Measurements from ENCODE around the gene ZMYND8.
A peak's percentile ranks its signal among the peaks of the same experiment; 100 is the strongest.
"Not testable (repeated sequence)": the region's sequence is repeated elsewhere in the genome, so short reads cannot be mapped to it uniquely, and the experiment has no call there.

Gene ZMYND8

DNA sequence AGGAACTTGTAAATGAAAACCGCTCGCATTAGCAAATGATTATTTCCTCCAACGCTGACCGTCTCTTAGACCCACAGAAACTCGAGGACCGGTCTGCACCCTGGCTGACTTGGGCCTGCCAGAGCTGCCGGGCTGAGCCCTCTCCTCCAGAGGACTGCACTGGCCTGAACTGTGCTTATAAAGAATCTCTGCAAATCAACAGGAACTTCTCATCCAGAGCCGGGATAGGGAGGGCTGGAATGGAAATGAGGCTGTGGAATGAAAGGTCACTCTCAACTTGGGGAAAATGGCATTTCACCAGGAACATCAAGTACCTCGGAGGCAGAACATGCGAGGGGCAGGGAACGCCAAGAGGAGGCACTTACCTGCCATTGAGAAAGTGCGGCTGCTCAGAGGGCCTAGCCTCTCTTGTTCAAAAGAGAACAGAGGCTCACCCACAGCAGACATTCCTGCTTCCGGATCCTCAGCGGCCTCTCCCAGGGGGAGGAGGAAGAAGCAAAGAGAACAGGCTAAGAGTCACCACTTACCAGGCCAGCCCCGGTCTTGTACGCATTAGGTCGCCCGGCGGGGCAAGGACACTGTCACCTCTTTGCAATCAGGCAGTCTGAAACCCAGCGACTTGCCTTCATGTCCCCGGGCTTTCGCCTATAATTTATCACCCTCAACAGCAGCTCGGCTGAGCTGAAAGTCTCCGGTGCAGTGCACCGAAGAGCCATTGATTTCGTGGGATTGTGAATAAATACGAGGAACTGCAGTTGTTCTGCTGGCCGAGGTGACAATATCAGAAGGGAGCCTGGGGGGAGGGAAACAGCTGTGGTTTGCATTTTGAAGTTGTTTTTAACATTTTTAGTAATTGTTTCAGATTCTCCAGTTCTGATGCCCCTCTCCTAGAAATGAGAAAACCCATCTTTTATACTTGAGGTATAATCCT, 37.6 kb downstream of the ZMYND8 start:
- Mint-ChIP-seq H3K9me3 (no peaks in the 10 kb centered on the region), H3K4me3 (peak overlapping the region; percentile 59), H3K4me1 (ENCODE audit: low read depth) (peaks cover 50% of the 10 kb centered on the region), H3K27me3 (ENCODE audit: low read depth) (no peaks in the 10 kb centered on the region), H3K27ac (peak overlapping the region; percentile 91), H3K36me3 (ENCODE audit: low read depth) (peaks cover 12% of the 10 kb centered on the region)

DNA sequence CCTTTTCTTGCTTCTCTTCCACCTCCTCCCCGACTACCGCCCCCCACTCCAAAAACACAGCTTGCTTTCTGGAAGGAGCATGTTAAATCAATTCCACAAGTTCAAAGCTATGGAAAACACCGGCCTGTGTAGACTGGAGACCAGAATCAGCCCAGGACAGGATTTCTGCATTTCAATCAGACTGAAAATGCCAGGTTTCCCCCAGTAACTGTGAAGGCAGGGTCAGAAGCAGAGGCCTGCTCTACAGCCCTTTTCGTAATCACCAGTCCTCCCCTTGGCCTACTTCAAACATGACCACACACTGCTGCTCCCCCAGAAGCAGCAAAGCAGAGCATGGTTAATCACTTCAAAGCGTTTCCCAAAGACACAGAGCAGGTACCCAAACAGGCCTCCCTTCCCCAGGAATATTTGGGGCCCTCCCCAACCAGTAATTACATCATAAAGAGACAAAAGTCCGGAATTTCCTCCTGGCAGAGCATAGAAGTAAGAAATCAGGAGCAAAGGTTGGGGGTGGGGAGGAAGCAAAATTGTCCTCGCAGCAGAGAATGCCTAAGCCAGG, 38.4 kb downstream of the ZMYND8 start:
- Mint-ChIP-seq H3K27me3 (ENCODE audit: low read depth) (no peaks in the 10 kb centered on the region), H3K4me1 (ENCODE audit: low read depth) (peaks cover 47% of the 10 kb centered on the region), H3K4me3 (peak overlapping the region; percentile 64), H3K36me3 (ENCODE audit: low read depth) (peaks cover 12% of the 10 kb centered on the region), H3K27ac (peak overlapping the region; percentile 91), H3K9me3 (no peaks in the 10 kb centered on the region)

DNA sequence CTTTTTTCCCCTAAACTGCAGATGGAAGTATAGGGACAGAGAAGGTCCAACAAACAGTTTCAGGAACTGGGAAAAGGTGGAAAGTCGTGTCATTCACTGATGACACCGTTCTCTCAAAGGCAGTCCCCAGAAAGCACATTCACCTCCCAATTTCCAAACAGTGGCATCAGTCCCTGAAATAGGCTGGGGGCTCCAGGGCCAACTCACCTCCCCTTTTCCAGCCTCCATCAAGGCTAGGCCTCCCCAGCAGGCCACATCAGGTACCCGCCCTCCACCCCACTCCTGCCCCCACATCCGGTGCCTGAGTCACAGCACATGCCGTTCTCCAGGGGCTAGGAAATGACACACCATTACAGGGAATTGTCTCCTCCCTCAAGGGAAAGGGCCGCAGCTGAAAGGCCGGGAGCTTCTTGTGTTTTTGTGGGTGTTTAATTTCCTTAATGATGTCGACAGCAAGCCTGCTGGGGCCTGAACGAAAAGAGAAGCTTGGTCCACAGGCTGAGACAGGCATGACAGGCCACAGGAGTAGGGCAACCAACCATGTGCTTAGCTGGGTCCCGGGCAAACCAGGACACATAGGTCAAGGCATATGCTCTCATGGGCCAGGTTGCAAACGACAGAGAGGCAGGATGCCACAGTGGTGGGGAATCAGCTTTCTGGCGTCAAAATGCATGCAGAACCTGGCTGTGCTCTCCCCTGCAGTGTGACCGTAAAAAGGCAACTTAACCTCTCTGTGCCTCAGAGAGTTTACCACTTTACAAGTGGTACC, 39.2 kb downstream of the ZMYND8 start:
- Mint-ChIP-seq H3K4me3 (peak overlapping the region; percentile 64), H3K27me3 (ENCODE audit: low read depth) (no peaks in the 10 kb centered on the region), H3K27ac (peak overlapping the region; percentile 91)

DNA sequence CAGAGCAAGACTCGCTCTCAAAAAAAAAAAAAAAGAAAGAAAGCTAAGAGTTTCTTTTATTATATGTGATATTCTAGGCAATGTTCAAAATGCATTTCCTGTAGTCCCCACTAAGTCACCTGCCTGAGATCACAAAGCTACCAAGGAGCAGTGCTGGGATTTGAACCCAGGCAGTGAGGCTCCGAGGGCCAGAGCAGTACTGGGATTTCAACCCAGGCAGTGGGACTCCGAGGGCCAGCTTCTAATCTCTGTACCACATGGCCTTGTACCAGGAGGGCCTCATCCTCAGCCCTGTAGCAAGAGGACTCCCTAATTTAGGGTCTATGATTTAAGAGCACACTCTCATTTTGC, 39.7 kb downstream of the ZMYND8 start:
- H3K4me1 Mint-ChIP-seq (ENCODE audit: low read depth) = peaks cover 51% of the 10 kb centered on the region
- H3K36me3 Mint-ChIP-seq (ENCODE audit: low read depth) = peaks cover 15% of the 10 kb centered on the region
- peak overlapping the region; percentile 37 for H3K4me3 Mint-ChIP-seq
- H3K9me3 Mint-ChIP-seq = no peaks in the 10 kb centered on the region
- H3K27me3 Mint-ChIP-seq (ENCODE audit: low read depth) = no peaks in the 10 kb centered on the region
- H3K27ac Mint-ChIP-seq = peak overlapping the region; percentile 91

More for the DNA sequence above, 39.2 kb downstream of the ZMYND8 start:
- H3K4me1 Mint-ChIP-seq (ENCODE audit: low read depth) = peaks cover 49% of the 10 kb centered on the region
- no peaks in the 10 kb centered on the region for H3K9me3 Mint-ChIP-seq
- H3K36me3 Mint-ChIP-seq (ENCODE audit: low read depth) = peaks cover 15% of the 10 kb centered on the region

DNA sequence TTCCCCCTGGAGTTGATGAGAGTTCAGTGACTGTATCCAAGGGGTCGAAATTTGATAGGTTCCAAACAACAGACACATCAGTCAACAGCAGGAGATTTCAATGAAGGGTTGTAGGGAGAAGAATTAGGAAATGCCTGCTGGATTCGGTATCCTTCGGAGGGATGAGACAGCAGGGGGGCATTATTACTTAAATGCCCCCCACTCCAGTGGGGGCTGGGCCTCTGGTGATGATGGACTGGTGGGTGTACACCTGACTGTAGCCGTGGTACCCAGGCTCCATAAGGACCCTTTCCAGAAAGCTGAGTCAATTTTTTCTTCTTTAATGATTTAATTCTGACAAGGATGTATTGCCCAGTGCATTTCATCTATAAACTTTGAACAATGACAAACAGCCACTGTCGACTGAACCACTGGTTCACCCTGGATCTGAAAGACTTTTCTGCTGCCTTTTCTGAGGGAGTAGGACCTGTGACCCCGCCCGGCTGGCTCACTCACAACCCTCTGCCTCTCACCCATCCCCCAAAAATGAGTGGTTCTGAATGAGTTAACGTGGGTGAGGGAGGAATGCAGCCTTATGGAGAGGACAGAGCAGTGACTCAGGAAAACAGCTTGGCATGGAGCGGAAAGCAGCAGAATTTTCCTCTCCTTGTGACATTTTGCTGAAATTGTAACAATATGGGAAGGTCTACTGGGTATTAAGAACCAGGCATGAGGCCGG, 41.0 kb downstream of the ZMYND8 start:
- Mint-ChIP-seq H3K4me3 (no peak overlapping the region), H3K9me3 (no peaks in the 10 kb centered on the region), H3K36me3 (ENCODE audit: low read depth) (peaks cover 21% of the 10 kb centered on the region), H3K4me1 (ENCODE audit: low read depth) (peaks cover 51% of the 10 kb centered on the region), H3K27me3 (ENCODE audit: low read depth) (no peaks in the 10 kb centered on the region), H3K27ac (peak overlapping the region; percentile 55)

DNA sequence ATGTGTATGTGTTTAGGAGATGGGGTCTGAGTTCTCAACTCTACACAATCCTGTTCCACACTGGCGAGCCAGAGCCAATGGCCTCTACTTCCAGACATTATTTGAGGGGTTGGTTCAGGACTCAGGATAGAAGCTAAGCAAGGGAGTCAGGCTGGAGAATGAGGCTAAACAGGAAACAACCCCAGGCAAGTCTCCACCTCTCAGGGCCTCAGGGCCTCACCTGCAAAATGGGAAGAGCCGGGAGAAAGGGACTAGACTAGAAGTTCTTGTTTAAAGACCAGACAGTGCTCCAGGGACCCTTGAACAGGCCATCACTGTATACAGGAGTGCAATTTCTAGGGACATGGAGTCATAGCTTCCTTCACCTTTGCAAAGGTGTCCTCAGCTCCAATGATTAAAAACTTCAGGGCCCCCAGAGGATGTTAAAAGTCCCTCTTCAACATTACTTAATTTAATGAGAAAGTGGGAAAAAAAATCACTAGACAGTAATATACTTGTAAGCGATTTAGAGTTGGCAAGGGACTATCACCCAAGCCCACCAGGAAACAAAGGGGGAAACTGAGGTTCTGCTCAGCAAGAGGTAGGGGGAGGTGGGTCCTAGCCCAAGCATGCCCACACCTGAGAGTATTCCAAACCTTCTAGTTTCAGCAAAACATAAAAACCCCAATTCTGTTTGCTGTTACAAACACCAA, 41.7 kb downstream of the ZMYND8 start:
- H3K9me3 Mint-ChIP-seq = no peaks in the 10 kb centered on the region
- H3K27ac Mint-ChIP-seq = no peak overlapping the region
- H3K4me3 Mint-ChIP-seq = no peak overlapping the region
- peaks cover 21% of the 10 kb centered on the region for H3K36me3 Mint-ChIP-seq (ENCODE audit: low read depth)
- peaks cover 45% of the 10 kb centered on the region for H3K4me1 Mint-ChIP-seq (ENCODE audit: low read depth)
- no peaks in the 10 kb centered on the region for H3K27me3 Mint-ChIP-seq (ENCODE audit: low read depth)

GRCh38 chr20:47311967-47312681, 44.4 kb downstream of the ZMYND8 start:
- Mint-ChIP-seq H3K4me1 (ENCODE audit: low read depth) (peaks cover 23% of the 10 kb centered on the region), H3K9me3 (no peaks in the 10 kb centered on the region), H3K4me3 (no peak overlapping the region), H3K36me3 (ENCODE audit: low read depth) (peaks cover 17% of the 10 kb centered on the region), H3K27ac (no peak overlapping the region), H3K27me3 (ENCODE audit: low read depth) (no peaks in the 10 kb centered on the region)

- H3K4me1 Mint-ChIP-seq (ENCODE audit: low read depth) = peaks cover 21% of the 10 kb centered on the region
- no peaks in the 10 kb centered on the region for H3K27me3 Mint-ChIP-seq (ENCODE audit: low read depth)
- no peaks in the 10 kb centered on the region for H3K9me3 Mint-ChIP-seq
- H3K4me3 Mint-ChIP-seq = no peak overlapping the region
- peaks cover 21% of the 10 kb centered on the region for H3K36me3 Mint-ChIP-seq (ENCODE audit: low read depth)
- H3K27ac Mint-ChIP-seq = no peak overlapping the region
Observed at GRCh38 chr20:47311211-47311610, 45.3 kb downstream of the ZMYND8 start.

DNA sequence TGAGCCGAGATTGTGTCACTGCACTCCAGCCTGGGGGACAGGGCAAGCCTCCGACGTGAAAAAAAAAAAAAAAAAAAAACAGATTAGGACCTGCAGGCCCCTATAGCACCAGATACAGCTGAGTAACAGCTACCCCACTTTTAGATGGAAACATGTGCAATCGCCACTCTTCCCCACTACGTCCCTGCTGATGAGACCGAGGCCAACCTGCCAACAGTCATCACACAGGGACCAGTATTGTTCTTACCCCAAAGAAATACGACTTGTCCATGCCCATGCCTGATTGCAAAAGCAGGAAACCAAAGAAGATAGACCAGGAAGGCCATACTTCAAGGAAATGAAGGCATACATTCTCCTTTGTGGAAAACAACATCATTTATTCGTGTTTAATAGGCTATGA, 45.8 kb downstream of the ZMYND8 start:
- Mint-ChIP-seq H3K4me1 (ENCODE audit: low read depth) (peaks cover 23% of the 10 kb centered on the region), H3K36me3 (ENCODE audit: low read depth) (peaks cover 24% of the 10 kb centered on the region), H3K27ac (no peak overlapping the region)

GRCh38 chr20:47309806-47310426, 46.6 kb downstream of the ZMYND8 start:
- Mint-ChIP-seq H3K9me3 (no peaks in the 10 kb centered on the region), H3K36me3 (ENCODE audit: low read depth) (peaks cover 25% of the 10 kb centered on the region), H3K27me3 (ENCODE audit: low read depth) (no peaks in the 10 kb centered on the region), H3K4me1 (ENCODE audit: low read depth) (peaks cover 22% of the 10 kb centered on the region), H3K27ac (no peak overlapping the region), H3K4me3 (no peak overlapping the region)

More for the DNA sequence above, 45.8 kb downstream of the ZMYND8 start:
- no peaks in the 10 kb centered on the region for H3K27me3 Mint-ChIP-seq (ENCODE audit: low read depth)
- H3K9me3 Mint-ChIP-seq = no peaks in the 10 kb centered on the region
- no peak overlapping the region for H3K4me3 Mint-ChIP-seq

DNA sequence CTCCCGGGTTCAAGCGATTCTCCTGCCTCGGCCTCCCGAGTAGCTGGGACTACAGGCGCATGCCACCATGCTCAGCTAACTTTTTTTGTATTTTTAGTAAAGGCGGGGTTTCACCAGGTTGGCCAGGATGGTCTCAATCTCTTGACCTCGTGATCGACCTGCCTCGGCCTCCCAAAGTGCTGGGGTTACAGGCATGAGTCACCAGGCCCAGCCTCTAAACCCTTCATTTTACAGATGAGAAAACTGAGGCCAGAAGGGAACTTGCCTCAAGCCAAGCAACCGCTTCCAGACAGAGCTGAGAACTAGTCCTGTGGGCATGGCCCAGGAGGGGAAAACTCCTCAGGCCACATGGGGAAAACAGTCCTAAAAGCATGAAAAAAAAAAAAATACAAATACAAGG, 47.1 kb downstream of the ZMYND8 start:
- Mint-ChIP-seq H3K27me3 (ENCODE audit: low read depth) (no peaks in the 10 kb centered on the region), H3K4me3 (no peak overlapping the region), H3K9me3 (no peaks in the 10 kb centered on the region), H3K36me3 (ENCODE audit: low read depth) (peaks cover 23% of the 10 kb centered on the region), H3K27ac (no peak overlapping the region), H3K4me1 (ENCODE audit: low read depth) (peaks cover 20% of the 10 kb centered on the region)

DNA sequence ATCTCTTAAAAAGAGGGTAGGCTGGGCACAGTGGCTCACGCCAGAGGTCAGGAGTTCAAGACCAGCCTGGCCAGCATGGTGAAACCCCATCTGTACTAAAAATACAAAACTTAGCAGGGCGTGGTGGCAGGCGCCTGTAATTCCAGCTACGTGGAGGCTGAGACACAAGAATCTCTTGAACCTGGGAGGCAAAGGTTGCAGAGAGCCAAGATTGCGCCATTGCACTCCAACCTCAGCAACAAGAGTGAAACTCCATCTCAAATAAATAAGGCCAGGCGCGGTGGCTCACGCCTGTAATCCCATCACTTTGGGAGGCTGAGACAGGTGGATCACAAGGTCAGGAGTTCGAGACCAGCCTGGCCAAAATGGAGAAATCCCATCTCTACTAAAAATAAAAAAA, 48.9 kb downstream of the ZMYND8 start:
- peaks cover 32% of the 10 kb centered on the region for H3K4me1 Mint-ChIP-seq (ENCODE audit: low read depth)
- H3K27me3 Mint-ChIP-seq (ENCODE audit: low read depth); H3K9me3 Mint-ChIP-seq; H3K27ac Mint-ChIP-seq; H3K4me3 Mint-ChIP-seq: not testable (repeated sequence)
- H3K36me3 Mint-ChIP-seq (ENCODE audit: low read depth) = peaks cover 29% of the 10 kb centered on the region

GRCh38 chr20:47306755-47307370, 49.6 kb downstream of the ZMYND8 start:
- peaks cover 31% of the 10 kb centered on the region for H3K4me1 Mint-ChIP-seq (ENCODE audit: low read depth)
- no peak overlapping the region for H3K4me3 Mint-ChIP-seq
- H3K9me3 Mint-ChIP-seq = no peaks in the 10 kb centered on the region
- no peaks in the 10 kb centered on the region for H3K27me3 Mint-ChIP-seq (ENCODE audit: low read depth)
- H3K36me3 Mint-ChIP-seq (ENCODE audit: low read depth) = peaks cover 34% of the 10 kb centered on the region
- H3K27ac Mint-ChIP-seq = peak overlapping the region; percentile 34
